Endothelial cell of umbilical vein (primary cell): Measurements from ENCODE around the gene SARS1.

Experiments
- CTCF ChIP-seq, 2 donors: IDR thresholded peaks; 1 replicate in 1 of 2; 2 replicates in 1 of 2; pipeline ENCODE4 v1.5.1; 2011; ENCODE audit warnings: low read length in 2 of 2, mild to moderate bottlenecking in 2 of 2, moderate library complexity in 2 of 2, control low read depth in 1 of 2, inconsistent platforms in 1 of 2, low read depth in 1 of 2; ENCODE audit not compliant: insufficient read depth in 1 of 2; ENCODE audit errors: extremely low read depth in 1 of 2
- EZH2 ChIP-seq: IDR thresholded peaks from 2 replicates; pipeline ENCODE4 v1.6.1; 2012; ENCODE audit warnings: borderline replicate concordance, low read depth, mild to moderate bottlenecking, moderate library complexity, low read length, inconsistent platforms; ENCODE audit not compliant: severe bottlenecking
- MAX ChIP-seq: IDR thresholded peaks from 2 replicates; pipeline ENCODE4 v1.6.1; 2011; ENCODE audit not compliant: insufficient read depth, insufficient read length
- MYC ChIP-seq: IDR thresholded peaks from one replicate; pipeline ENCODE4 v1.6.1; 2011; ENCODE audit warnings: mild to moderate bottlenecking, low read depth, low read length
- POLR2AphosphoS5 ChIP-seq: IDR thresholded peaks from 2 replicates; pipeline ENCODE4 v1.6.1; 2012; ENCODE audit warnings: low read depth, mild to moderate bottlenecking, control low read depth, low read length, moderate library complexity; ENCODE audit not compliant: insufficient read depth

DNA sequence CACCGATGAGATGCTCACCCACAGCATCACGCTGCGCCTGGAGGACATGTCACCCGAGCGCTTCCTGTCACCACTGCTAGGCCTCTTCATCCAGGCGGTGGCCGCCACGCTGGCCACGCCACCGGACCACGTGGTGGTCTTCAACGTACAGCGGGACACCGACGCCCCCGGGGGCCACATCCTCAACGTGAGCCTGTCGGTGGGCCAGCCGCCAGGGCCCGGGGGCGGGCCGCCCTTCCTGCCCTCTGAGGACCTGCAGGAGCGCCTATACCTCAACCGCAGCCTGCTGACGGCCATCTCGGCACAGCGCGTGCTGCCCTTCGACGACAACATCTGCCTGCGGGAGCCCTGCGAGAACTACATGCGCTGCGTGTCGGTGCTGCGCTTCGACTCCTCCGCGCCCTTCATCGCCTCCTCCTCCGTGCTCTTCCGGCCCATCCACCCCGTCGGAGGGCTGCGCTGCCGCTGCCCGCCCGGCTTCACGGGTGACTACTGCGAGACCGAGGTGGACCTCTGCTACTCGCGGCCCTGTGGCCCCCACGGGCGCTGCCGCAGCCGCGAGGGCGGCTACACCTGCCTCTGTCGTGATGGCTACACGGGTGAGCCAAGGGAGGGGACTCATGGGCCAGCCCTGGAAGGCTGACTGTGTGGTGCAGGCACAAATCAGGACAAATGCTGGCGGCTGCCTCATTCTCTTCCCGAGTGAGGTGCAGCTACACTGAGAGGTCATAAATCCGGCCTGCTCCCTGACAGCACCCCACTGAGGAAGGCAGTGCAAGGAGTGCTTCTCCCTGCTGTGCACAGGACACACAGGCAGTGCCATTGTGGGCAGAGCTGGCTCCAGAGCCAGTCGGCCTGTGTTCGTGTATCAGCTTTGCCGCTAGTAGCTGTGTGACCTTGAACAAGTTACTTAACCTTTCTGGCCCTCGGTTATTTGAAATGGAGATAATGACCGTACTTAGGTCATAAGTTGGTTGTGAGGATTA is 45.1 kb downstream of the SARS1 start:
- TF ChIP-seq CTCF (IDR thresholded peaks at IDR 0.05; ENCODE audit: extremely low read depth in 1 of 2, insufficient read depth in 1 of 2, low read depth in 1 of 2, low read length in 2 of 2), result no peak
- no peak for TF ChIP-seq MAX
- no peak for TF ChIP-seq EZH2
- no peak for TF ChIP-seq MYC
- no peak for TF ChIP-seq POLR2AphosphoS5
